PC-9 (cell line): ENCODE data around the gene HS3ST4. TPM values are rescaled to one million over a fixed set of nuclear protein-coding genes. Genes with fewer than 3 reads are reported as not detected.

ENCODE experiments used
- BruUV-seq: library from RNA; stranded (reverse); fragments of 400-500 nt; replicated peaks from 2 replicates; lab custom pipeline; 2021; lab: Mats Ljungman, UMichigan
- CTCF ChIA-PET: fragments of 300-600 bp; sonication (Branson Sonifier 250); formaldehyde crosslinking; loops from one replicate; lab custom pipeline; 2022; ENCODE audit warnings: antibody characterized with exemption; lab: Charles Lee
- POLR2A ChIA-PET: fragments of 300-600 bp; sonication (Branson Sonifier 250); formaldehyde crosslinking; loops from one replicate; lab custom pipeline; 2022; ENCODE audit warnings: antibody characterized with exemption; ENCODE audit not compliant: unreplicated experiment; lab: Charles Lee
- DNase-seq, 2 experiments: peaks; one replicate each; pipeline versions ENCODE4 v3.0.0 to v3.0.0-alpha.2; 2015 to 2022; ENCODE audit warnings: mixed read lengths in 1 of 2
- H2AFZ ChIP-seq: fragments of 200-600 bp; sonication (generic); 2 replicates; pipeline ENCODE4 v1.8.1; 2017; ENCODE audit warnings: antibody characterized with exemption
- H3F3A ChIP-seq: fragments of 200-600 bp; sonication (generic); 2 replicates; pipeline ENCODE4 v1.8.1; 2017; ENCODE audit warnings: antibody characterized with exemption, mild to moderate bottlenecking, low read depth; ENCODE audit not compliant: insufficient read depth
- H3K27ac ChIP-seq: fragments of 200-600 bp; sonication (generic); 2 replicates; pipeline ENCODE4 v1.6.1; 2016; ENCODE audit warnings: mixed run types
- H3K27me3 ChIP-seq: fragments of 200-600 bp; sonication (generic); 2 replicates; pipeline ENCODE4 v1.6.1; 2016; ENCODE audit warnings: low read depth, mixed run types; ENCODE audit not compliant: insufficient read depth
- H3K36me3 ChIP-seq: fragments of 200-600 bp; sonication (generic); 2 replicates; pipeline ENCODE4 v1.6.1; 2016; ENCODE audit warnings: low read depth, mixed run types
- H3K4me1 ChIP-seq: fragments of 200-600 bp; sonication (generic); replicated peaks from 2 replicates; pipeline ENCODE4 v1.6.1; 2016; ENCODE audit warnings: mixed run types; ENCODE audit not compliant: insufficient read depth
- H3K4me2 ChIP-seq: fragments of 200-600 bp; sonication (generic); 2 replicates; pipeline ENCODE4 v1.6.1; 2017; ENCODE audit warnings: mixed run types
- H3K4me3 ChIP-seq: fragments of 200-600 bp; sonication (generic); 2 replicates; pipeline ENCODE4 v1.6.1; 2016; ENCODE audit warnings: mixed run types
- H3K79me2 ChIP-seq: fragments of 200-600 bp; sonication (generic); 2 replicates; pipeline ENCODE4 v1.6.1; 2017; ENCODE audit warnings: low read depth, mixed run types
- H3K9me2 ChIP-seq: fragments of 200-600 bp; sonication (generic); 2 replicates; pipeline ENCODE4 v1.8.1; 2017; ENCODE audit warnings: mild to moderate bottlenecking; ENCODE audit not compliant: insufficient read depth
- H3K9me3 ChIP-seq: fragments of 200-600 bp; sonication (generic); 2 replicates; pipeline ENCODE4 v1.8.1; 2016; ENCODE audit warnings: low read depth; ENCODE audit not compliant: insufficient read depth
- H4K20me1 ChIP-seq: fragments of 200-600 bp; sonication (generic); 2 replicates; pipeline ENCODE4 v1.8.1; 2017; ENCODE audit not compliant: insufficient read depth
- EZH2 ChIP-seq: fragments of 200-600 bp; sonication (generic); IDR thresholded peaks from 2 replicates; pipeline ENCODE4 v1.8.0; 2017; ENCODE audit warnings: antibody characterized with exemption, low read depth
- intact Hi-C: fragments of 100-400 bp; cut with micrococcal nuclease; formaldehyde crosslinking; loops from one replicate; pipeline ENCODE4 v1.10.0; 2022; ENCODE audit not compliant: unreplicated experiment
- total RNA-seq: library from RNA; stranded (reverse); gene quantifications from 2 replicates; pipeline ENCODE4 v1.2.3, GENCODE V29; 2021
- TF ChIP-seq, protein P1 (sequence below): fragments of 200-600 bp; sonication (generic); conservative IDR thresholded peaks from 2 replicates; pipeline ENCODE4 v1.6.1; 2017; ENCODE audit warnings: mixed run types, antibody characterized with exemption, mild to moderate bottlenecking, moderate library complexity

Gene HS3ST4
- total RNA-seq, 1 experiment from 2014 or later, result not detected

GRCh38 chr16:26157319-26157718 is 465.6 kb downstream of the HS3ST4 start:
- Histone ChIP-seq H3K4me1 (no peaks in the 10 kb centered on the region), H3K9me3 (no peaks in the 10 kb centered on the region), H3K9me2 (no peaks in the 10 kb centered on the region), H3K27ac (no peak overlapping the region), H3K27me3 (peaks cover 5% of the 10 kb centered on the region; the same call in 1 of the 2 replicates), H2AFZ (no peak overlapping the region), H3K4me3 (no peak overlapping the region), H3K79me2 (no peaks in the 10 kb centered on the region), H3K36me3 (no peaks in the 10 kb centered on the region), H3K4me2 (no peak overlapping the region), H4K20me1 (no peaks in the 10 kb centered on the region), H3F3A (no peaks in the 10 kb centered on the region)
- BruUV-seq, result no TSS peak
- intact Hi-C loops, result no loop called here
- TF ChIP-seq EZH2, result no peak
- ChIA-PET POLR2A (no interaction called here), CTCF (no interaction called here)
- DNase-seq, result no peak

GRCh38 chr16:26158142-26158759 is 466.5 kb downstream of the HS3ST4 start:
- BruUV-seq, result no TSS peak
- Histone ChIP-seq H3K9me2 (no peaks in the 10 kb centered on the region), H3K27me3 (peaks cover 5% of the 10 kb centered on the region; the same call in 1 of the 2 replicates), H3K9me3 (no peaks in the 10 kb centered on the region), H3F3A (no peaks in the 10 kb centered on the region), H3K27ac (no peak overlapping the region), H3K36me3 (no peaks in the 10 kb centered on the region), H3K4me3 (no peak overlapping the region), H3K79me2 (no peaks in the 10 kb centered on the region), H4K20me1 (no peaks in the 10 kb centered on the region), H3K4me2 (no peak overlapping the region), H2AFZ (no peak overlapping the region), H3K4me1 (no peaks in the 10 kb centered on the region)
- DNase-seq, result no peak
- POLR2A ChIA-PET, result no interaction called here
- CTCF ChIA-PET, result no interaction called here
- intact Hi-C loops, result no loop called here
- TF ChIP-seq, protein P1, sequence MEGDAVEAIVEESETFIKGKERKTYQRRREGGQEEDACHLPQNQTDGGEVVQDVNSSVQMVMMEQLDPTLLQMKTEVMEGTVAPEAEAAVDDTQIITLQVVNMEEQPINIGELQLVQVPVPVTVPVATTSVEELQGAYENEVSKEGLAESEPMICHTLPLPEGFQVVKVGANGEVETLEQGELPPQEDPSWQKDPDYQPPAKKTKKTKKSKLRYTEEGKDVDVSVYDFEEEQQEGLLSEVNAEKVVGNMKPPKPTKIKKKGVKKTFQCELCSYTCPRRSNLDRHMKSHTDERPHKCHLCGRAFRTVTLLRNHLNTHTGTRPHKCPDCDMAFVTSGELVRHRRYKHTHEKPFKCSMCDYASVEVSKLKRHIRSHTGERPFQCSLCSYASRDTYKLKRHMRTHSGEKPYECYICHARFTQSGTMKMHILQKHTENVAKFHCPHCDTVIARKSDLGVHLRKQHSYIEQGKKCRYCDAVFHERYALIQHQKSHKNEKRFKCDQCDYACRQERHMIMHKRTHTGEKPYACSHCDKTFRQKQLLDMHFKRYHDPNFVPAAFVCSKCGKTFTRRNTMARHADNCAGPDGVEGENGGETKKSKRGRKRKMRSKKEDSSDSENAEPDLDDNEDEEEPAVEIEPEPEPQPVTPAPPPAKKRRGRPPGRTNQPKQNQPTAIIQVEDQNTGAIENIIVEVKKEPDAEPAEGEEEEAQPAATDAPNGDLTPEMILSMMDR, result no peak
- TF ChIP-seq EZH2, result no peak

- H2AFZ ChIP-seq, result no peak overlapping the region
- no peaks in the 10 kb centered on the region for H3K9me3 ChIP-seq
- no peaks in the 10 kb centered on the region for H3K9me2 ChIP-seq
- no peaks in the 10 kb centered on the region for H4K20me1 ChIP-seq
- H3K79me2 ChIP-seq, result no peaks in the 10 kb centered on the region
- intact Hi-C loops, result no loop called here
- POLR2A ChIA-PET, result no interaction called here
- no peak for DNase-seq
- H3K4me1 ChIP-seq, result no peaks in the 10 kb centered on the region
- BruUV-seq, result no TSS peak
- TF ChIP-seq, protein P1, result no peak
- no peak for TF ChIP-seq EZH2
- H3K4me2 ChIP-seq, result no peak overlapping the region
- H3F3A ChIP-seq, result no peaks in the 10 kb centered on the region
- H3K27me3 ChIP-seq, result peaks cover 13% of the 10 kb centered on the region
- no peak overlapping the region for H3K4me3 ChIP-seq
- no peaks in the 10 kb centered on the region for H3K36me3 ChIP-seq
- H3K27ac ChIP-seq, result no peak overlapping the region
- CTCF ChIA-PET, result no interaction called here
Measured at GRCh38 chr16:26161461-26162180, 469.9 kb downstream of the HS3ST4 start.
